Fibroblast of villous mesenchyme (primary cell): ENCODE measurements around the gene IGF1R. TPM values are rescaled to one million over a fixed set of nuclear protein-coding genes. Genes with fewer than 3 reads are reported as not detected.

Experiments used
- DNase-seq: peaks from one replicate; pipeline ENCODE4 v3.0.0-alpha.2; 2010; ENCODE audit warnings: low read depth
- H3K4me3 ChIP-seq: 2 replicates; pipeline ENCODE4 v1.5.1; 2011; ENCODE audit warnings: low read depth, mild to moderate bottlenecking, low read length
- CTCF ChIP-seq: IDR thresholded peaks from 2 replicates; pipeline ENCODE4 v1.5.1; 2012; ENCODE audit warnings: low read depth, mild to moderate bottlenecking, low read length; ENCODE audit not compliant: insufficient read depth
- total RNA-seq: library from RNA; depleted of rRNA; stranded (reverse); fragments of >200 nt; gene quantifications from 2 replicates; pipeline ENCODE4 v1.2.3, GENCODE V29; 2012

The IGF1R gene
- total RNA-seq, 1 donor: 19.4 TPM

- no peak for TF ChIP-seq CTCF
- H3K4me3 ChIP-seq: no peak overlapping the region
- DNase-seq: no peak
These were observed 70.2 kb downstream of the IGF1R start for GRCh38 chr15:98718426-98719136.

GRCh38 chr15:98719137-98719740, 70.9 kb downstream of the IGF1R start:
- no peak for DNase-seq
- no peak overlapping the region for H3K4me3 ChIP-seq
- TF ChIP-seq CTCF: no peak

GRCh38 chr15:98720031-98720430, 71.7 kb downstream of the IGF1R start:
- no peak overlapping the region for H3K4me3 ChIP-seq
- DNase-seq: no peak
- TF ChIP-seq CTCF: no peak

GRCh38 chr15:98720577-98721565, 72.5 kb downstream of the IGF1R start:
- no peak for TF ChIP-seq CTCF
- DNase-seq: no peak
- H3K4me3 ChIP-seq: no peak overlapping the region

DNA sequence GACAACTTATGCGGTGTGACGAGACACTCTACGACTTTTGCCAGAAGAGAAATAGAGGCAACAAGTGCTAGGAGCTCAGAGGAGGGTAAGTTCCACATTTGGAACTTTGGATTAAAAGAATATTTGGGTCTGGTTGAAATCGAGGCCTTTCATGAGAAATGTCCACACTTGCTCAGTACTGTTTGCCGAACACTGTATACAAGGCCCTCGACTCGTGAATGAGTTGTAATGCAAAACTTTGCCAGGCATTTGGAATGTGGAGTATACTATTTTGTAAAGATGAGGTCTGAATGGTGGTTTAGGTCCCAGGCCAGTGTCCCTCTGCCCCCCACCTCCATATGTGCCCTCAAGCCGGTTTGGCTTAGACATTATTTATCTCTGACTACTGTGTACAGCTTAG, 73.9 kb downstream of the IGF1R start:
- DNase-seq: no peak
- TF ChIP-seq CTCF: no peak
- H3K4me3 ChIP-seq: no peak overlapping the region

DNA sequence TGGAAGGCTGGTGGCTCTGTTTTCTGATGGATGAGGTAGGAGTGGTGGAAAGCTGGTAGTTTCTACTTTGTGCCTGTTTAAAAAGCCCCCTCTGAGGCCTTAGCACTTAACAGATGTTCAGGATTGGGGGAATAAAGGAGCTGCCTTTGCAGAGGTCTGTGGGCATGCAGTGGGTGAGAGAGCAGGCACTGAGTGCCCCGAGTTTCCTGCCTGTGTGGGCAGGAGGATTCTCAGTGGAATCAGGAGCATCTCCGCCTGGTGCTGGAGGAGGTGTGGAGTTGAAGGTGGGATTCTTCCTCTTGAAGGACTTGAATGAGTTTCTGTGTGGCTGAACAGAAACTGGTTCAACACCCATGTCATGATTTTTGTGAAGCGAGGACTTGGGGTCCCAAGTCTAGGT, 74.3 kb downstream of the IGF1R start:
- no peak for DNase-seq
- TF ChIP-seq CTCF: no peak
- no peak overlapping the region for H3K4me3 ChIP-seq
